Measurements from ENCODE around the gene SPATA45. TPM values are rescaled to one million over a fixed set of nuclear protein-coding genes. Genes with fewer than 3 reads are reported as not detected.

SPATA45 gene
- polyA plus RNA-seq, 4 donors = 0.53 to 0.64 (median 0.59) TPM; not detected in 1

- DNase-seq (ENCODE audit: low read depth in 4 of 4, low spot score in 3 of 4) = no peak
Observed at GRCh38 chr1:212783976-212784375, 63.5 kb downstream of the SPATA45 start.

DNA sequence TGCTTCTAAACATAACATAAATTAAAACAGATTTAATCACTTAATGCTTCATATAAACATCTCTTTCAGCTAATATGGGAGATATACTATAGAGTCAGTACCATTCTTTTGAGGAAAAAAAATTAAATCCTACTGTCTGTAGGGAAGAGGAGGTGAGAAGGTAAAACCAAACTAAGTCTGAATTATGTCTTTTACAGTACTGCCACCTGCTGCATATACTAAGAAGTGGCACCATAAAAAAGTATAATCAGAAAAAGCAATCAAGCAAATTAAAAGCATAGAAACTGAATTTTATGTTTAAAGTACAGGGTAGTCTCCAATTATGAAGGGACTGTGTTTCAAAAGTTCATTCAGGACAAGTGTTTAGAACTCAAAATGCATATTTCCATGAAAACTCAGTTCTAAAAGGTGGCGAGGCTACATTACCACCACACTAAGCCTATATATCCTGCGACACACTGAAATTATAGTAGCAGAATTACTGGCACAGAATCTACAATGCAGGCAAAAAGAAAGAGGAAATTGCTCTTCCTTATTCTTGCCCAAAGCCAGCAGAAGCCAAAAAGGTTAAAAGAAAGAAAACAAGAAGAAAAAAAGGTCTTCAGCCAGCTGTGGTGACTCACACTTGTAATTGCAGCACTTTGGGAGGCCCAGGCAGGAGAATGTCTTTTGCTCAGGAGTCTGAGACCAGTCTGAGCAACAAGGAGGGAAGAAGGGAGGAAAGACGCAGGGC lies 64.9 kb downstream of the SPATA45 start:
- peak in 1 of 4 donors; percentile 8 for DNase-seq (ENCODE audit: low read depth in 4 of 4, low spot score in 3 of 4)

GRCh38 chr1:212781225-212781624 lies 66.2 kb downstream of the SPATA45 start:
- DNase-seq (ENCODE audit: low read depth in 4 of 4, low spot score in 3 of 4) = no peak

DNA sequence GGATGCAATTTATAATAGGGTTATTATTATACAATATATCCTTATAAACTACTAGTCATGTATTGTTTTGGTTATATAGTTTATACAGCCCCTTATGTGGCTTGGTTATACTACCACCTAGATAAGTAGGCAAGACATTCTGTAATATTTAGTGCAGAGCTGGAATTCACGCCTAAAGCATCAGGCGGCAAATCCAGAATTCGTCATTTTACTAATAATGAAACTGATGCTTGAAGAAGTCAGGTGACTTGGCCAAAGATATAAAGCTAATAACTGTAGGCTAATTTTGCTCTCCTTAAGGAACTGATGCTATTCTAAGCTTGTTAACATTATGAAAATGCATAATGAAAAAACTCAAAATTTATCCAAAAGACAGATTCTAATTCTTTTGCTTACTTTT lies 66.7 kb downstream of the SPATA45 start:
- DNase-seq (ENCODE audit: low read depth in 4 of 4, low spot score in 3 of 4) = no peak

Other genes with a start within 250 kb of the SPATA45 start
- gene ATF3, start 238.9 kb downstream of the SPATA45 start, polyA plus RNA-seq (ENCODE audit: insufficient read length in 4 of 4) = 10 to 100 TPM in 2 of 4 donors, 1 to 10 TPM in 2; 7.7 to 33.9 (median 14.5) TPM
- 1 to 10 TPM; 1.2 to 1.4 (median 1.2) TPM for gene BATF3, start 147.8 kb downstream of the SPATA45 start, polyA plus RNA-seq (ENCODE audit: insufficient read length in 4 of 4)
- gene NSL1, start 55.9 kb downstream of the SPATA45 start, polyA plus RNA-seq (ENCODE audit: insufficient read length in 4 of 4) = 10 to 100 TPM; 46.4 to 49.8 (median 47.8) TPM
- gene TATDN3, start 55.8 kb downstream of the SPATA45 start, polyA plus RNA-seq (ENCODE audit: insufficient read length in 4 of 4) = 10 to 100 TPM; 17.7 to 23.5 (median 22.7) TPM
- 10 to 100 TPM; 20.8 to 29.4 (median 21.9) TPM for gene FLVCR1, start 10.6 kb upstream of the SPATA45 start, polyA plus RNA-seq (ENCODE audit: insufficient read length in 4 of 4)
- 10 to 100 TPM; 20.9 to 28.3 (median 25.8) TPM for gene VASH2, start 102.9 kb upstream of the SPATA45 start, polyA plus RNA-seq (ENCODE audit: insufficient read length in 4 of 4)
- gene ANGEL2, start 168.2 kb upstream of the SPATA45 start, polyA plus RNA-seq (ENCODE audit: insufficient read length in 4 of 4) = 10 to 100 TPM; 32.1 to 39.9 (median 36.4) TPM
- 10 to 100 TPM; 22.2 to 26.4 (median 25.4) TPM for gene RPS6KC1, start 203.6 kb upstream of the SPATA45 start, polyA plus RNA-seq (ENCODE audit: insufficient read length in 4 of 4)